Activated B cell treated with CpG ODN at 0.5 μM for 24 hours (primary cell): ENCODE data around the gene PKHD1. TPM values are rescaled to one million over a fixed set of nuclear protein-coding genes. Genes with fewer than 3 reads are reported as not detected.

Source experiments
- ATAC-seq: fragments of 200-7000 bp; cut with Tn5 transposase; one replicate; pipeline ENCODE4 v1.10.0; 2021; ENCODE audit warnings: low read depth, mild to moderate bottlenecking, moderate library complexity
- CTCF ChIA-PET: fragments of 350-600 bp; sonication (Branson Sonifier 250); formaldehyde crosslinking; loops from one replicate; lab custom pipeline; 2021; ENCODE audit warnings: antibody characterized with exemption; lab: Charles Lee
- POLR2A ChIA-PET: fragments of 350-600 bp; sonication (Branson Sonifier 250); formaldehyde crosslinking; loops from one replicate; lab custom pipeline; 2021; ENCODE audit warnings: antibody characterized with exemption; lab: Charles Lee
- DNase-seq: peaks from one replicate; pipeline ENCODE4 v3.0.0; 2022
- H3K27ac Mint-ChIP-seq: one replicate; pipeline ENCODE4 v1.8.0; 2020; ENCODE audit warnings: mixed read lengths
- H3K27me3 Mint-ChIP-seq: one replicate; pipeline ENCODE4 v1.8.0; 2021; ENCODE audit warnings: mixed read lengths
- H3K36me3 Mint-ChIP-seq: one replicate; pipeline ENCODE4 v1.8.0; 2021; ENCODE audit warnings: low read depth, mixed read lengths
- H3K4me1 Mint-ChIP-seq: one replicate; pipeline ENCODE4 v1.8.0; 2021; ENCODE audit warnings: mixed read lengths
- H3K4me3 Mint-ChIP-seq: one replicate; pipeline ENCODE4 v1.8.0; 2020; ENCODE audit warnings: mild to moderate bottlenecking, mixed read lengths
- H3K9me3 Mint-ChIP-seq: one replicate; pipeline ENCODE4 v1.8.0; 2020; ENCODE audit warnings: mixed read lengths
- intact Hi-C: fragments of 100-400 bp; cut with micrococcal nuclease; formaldehyde crosslinking; loops from one replicate; pipeline ENCODE4 v1.15.1; 2024
- total RNA-seq: library from RNA; stranded (reverse); gene quantifications from 2 replicates; pipeline ENCODE4 v1.2.3, GENCODE V29; 2022
- TF ChIP-seq, protein P1 (sequence below): fragments of 200-600 bp; IDR thresholded peaks from one replicate; pipeline ENCODE4 v1.8.0; 2022; ENCODE audit warnings: antibody characterized with exemption, mild to moderate bottlenecking

PKHD1 gene
- total RNA-seq, 1 donor from 2014 or later = not detected

DNA sequence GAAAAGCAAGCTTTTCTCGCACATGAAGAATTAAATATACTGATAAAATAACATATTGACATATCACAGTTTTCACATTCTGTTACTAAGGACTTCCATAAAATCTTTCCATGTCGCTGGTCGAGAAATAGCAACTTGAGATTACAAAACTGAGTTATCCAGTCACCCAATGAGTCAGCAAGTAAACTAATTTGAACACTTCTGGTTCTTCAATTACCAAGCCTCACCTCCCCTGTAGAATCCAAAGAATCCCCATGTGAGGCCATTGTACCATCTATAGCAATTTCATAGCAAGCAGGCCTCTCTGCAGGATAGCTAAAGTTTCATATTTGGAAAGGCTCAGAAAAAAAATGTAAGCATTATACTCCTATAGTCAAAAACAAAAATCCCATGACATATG is 87.3 kb downstream of the PKHD1 start:
- TF ChIP-seq, protein P1, sequence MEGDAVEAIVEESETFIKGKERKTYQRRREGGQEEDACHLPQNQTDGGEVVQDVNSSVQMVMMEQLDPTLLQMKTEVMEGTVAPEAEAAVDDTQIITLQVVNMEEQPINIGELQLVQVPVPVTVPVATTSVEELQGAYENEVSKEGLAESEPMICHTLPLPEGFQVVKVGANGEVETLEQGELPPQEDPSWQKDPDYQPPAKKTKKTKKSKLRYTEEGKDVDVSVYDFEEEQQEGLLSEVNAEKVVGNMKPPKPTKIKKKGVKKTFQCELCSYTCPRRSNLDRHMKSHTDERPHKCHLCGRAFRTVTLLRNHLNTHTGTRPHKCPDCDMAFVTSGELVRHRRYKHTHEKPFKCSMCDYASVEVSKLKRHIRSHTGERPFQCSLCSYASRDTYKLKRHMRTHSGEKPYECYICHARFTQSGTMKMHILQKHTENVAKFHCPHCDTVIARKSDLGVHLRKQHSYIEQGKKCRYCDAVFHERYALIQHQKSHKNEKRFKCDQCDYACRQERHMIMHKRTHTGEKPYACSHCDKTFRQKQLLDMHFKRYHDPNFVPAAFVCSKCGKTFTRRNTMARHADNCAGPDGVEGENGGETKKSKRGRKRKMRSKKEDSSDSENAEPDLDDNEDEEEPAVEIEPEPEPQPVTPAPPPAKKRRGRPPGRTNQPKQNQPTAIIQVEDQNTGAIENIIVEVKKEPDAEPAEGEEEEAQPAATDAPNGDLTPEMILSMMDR = no peak
- Mint-ChIP-seq H3K27ac (no peak overlapping the region), H3K4me3 (no peak overlapping the region), H3K9me3 (peaks cover 2% of the 10 kb centered on the region), H3K4me1 (peaks cover 19% of the 10 kb centered on the region), H3K36me3 (no peaks in the 10 kb centered on the region), H3K27me3 (no peaks in the 10 kb centered on the region)
- DNase-seq = no peak
- ChIA-PET POLR2A (no interaction called here), CTCF (no interaction called here)
- no peak for ATAC-seq
- intact Hi-C loops = no loop called here

DNA sequence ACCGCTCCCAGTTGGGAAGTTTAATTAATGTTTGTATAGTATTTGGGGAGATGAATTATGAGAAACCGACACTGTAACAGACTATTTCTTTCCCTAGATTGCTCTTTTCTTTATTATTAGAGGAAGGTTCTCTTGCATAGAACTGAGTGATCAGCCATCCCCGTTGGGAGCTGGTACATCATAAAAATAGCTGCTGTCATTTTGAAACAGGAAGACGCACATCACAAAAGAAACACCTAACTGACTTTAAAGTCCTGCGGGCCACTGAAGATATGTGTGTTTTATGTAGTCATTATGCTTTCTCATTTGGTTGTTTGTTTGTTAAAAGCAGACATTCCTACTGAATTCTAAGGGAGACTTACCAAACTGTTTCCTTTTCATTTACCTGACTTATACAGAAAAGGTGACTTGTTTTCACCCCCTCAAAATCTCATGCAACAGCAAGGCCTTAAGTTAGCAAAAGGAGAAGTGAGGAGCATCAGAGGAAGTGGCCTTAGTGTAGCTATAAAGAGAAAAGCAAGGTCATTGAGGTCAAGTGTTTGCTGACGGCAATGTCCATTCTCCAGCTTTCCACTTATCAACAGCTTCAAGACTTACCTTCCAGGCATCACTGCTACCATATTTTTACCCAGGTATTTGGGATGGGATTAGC is 91.0 kb downstream of the PKHD1 start:
- H3K4me3 Mint-ChIP-seq = peak overlapping the region; percentile 41
- intact Hi-C loops = no loop called here
- no peaks in the 10 kb centered on the region for H3K27me3 Mint-ChIP-seq
- TF ChIP-seq, protein P1 = no peak
- ATAC-seq (peak; percentile 58), DNase-seq (no peak)
- ChIA-PET CTCF (interaction anchor here (0.7 kb wide), 1 partner anchor 999 kb away, joined by 3 read pairs; the partner anchor contains the start of gene GSTA4), POLR2A (interaction anchor here (0.8 kb wide), 1 partner anchor 1465 kb away, joined by 6 read pairs; no protein-coding TSS in a partner anchor)
- H3K4me1 Mint-ChIP-seq = peaks cover 20% of the 10 kb centered on the region
- H3K27ac Mint-ChIP-seq = peak overlapping the region; percentile 54
- H3K9me3 Mint-ChIP-seq = peaks cover 2% of the 10 kb centered on the region
- no peaks in the 10 kb centered on the region for H3K36me3 Mint-ChIP-seq

DNA sequence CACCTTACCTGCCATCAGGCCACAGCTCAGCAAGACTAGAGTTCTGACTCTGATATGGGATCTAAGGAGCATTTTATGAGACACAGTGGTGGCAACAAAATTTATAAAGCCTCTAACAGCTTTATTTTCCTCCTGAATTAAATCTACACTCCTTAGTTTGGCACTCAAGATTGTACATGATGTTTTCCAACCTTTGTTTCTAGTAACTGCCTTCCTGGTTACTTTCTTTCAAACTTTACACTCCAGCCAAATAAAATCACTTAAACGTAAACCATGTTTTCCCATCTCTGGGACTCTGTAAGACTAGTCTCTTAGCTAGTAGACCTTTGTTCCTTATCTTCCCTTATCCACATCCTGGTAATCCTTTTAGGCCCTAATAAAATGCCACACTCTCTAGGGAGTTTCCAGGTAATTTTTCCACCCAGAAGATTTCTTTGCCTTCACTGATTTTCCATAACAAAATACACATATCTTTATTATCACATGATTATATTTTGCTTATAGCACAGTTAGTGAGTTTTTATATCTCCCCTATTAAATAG is 92.1 kb downstream of the PKHD1 start:
- no peak for DNase-seq
- Mint-ChIP-seq H3K4me1 (peaks cover 20% of the 10 kb centered on the region), H3K36me3 (no peaks in the 10 kb centered on the region), H3K27ac (no peak overlapping the region), H3K27me3 (no peaks in the 10 kb centered on the region), H3K9me3 (peaks cover 4% of the 10 kb centered on the region), H3K4me3 (no peak overlapping the region)
- intact Hi-C loops = no loop called here
- CTCF ChIA-PET = no interaction called here
- POLR2A ChIA-PET = no interaction called here
- TF ChIP-seq, protein P1 = no peak
- ATAC-seq = no peak

DNA sequence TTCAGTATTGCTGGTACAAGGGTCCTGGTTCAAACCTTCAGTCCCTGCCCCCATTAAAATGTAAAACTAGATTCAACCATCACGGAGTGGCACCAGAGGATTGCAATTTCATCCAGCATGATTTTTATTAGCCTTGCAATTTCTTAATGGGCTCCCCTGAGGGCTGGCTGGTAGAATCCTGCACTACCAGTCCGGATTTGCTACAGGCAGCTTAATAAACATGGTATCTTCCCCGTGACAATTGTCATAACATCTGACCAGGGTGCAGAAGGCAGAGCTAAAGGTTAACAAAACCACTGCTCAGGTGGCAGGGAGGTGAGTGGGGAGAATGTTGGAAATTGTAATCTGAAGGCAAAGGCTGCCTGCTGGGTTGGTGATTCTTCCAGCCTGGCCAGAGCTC is 94.5 kb downstream of the PKHD1 start:
- Mint-ChIP-seq H3K4me3 (no peak overlapping the region), H3K9me3 (peaks cover 3% of the 10 kb centered on the region), H3K4me1 (peaks cover 20% of the 10 kb centered on the region), H3K36me3 (no peaks in the 10 kb centered on the region), H3K27me3 (no peaks in the 10 kb centered on the region), H3K27ac (no peak overlapping the region)
- ChIA-PET CTCF (no interaction called here), POLR2A (no interaction called here)
- DNase-seq = no peak
- TF ChIP-seq, protein P1 = no peak
- no peak for ATAC-seq
- intact Hi-C loops = no loop called here

DNA sequence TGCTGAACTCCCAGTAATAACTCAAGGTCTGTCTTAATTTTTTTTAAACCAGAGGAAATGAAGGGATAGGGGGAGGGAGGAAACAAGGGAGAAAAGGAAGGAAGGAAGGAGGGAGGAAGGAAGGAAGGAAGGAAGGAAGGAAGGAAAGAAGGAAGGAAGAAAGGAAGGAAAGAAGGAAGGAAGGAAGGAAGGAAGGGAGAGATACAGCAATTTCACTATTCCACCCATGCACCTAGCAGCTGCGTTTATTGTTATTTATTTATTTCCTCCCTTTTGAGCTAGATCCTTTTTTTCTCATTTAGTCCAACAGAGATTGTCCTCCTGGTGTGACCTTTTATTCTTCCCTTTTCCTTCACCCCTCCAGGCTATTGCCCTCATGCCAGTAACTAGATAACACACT is 97.6 kb downstream of the PKHD1 start:
- H3K27ac Mint-ChIP-seq = no peak overlapping the region
- H3K4me3 Mint-ChIP-seq = no peak overlapping the region
- ATAC-seq (no peak), DNase-seq (no peak)
- peaks cover 2% of the 10 kb centered on the region for H3K9me3 Mint-ChIP-seq
- no peaks in the 10 kb centered on the region for H3K36me3 Mint-ChIP-seq
- peaks cover 2% of the 10 kb centered on the region for H3K27me3 Mint-ChIP-seq
- TF ChIP-seq, protein P1 = no peak
- intact Hi-C loops = no loop called here
- ChIA-PET POLR2A (no interaction called here), CTCF (no interaction called here)
- no peaks in the 10 kb centered on the region for H3K4me1 Mint-ChIP-seq
